K562 (cell line): ENCODE results near the gene DYNLT2. TPM values are rescaled to one million over a fixed set of nuclear protein-coding genes. Genes with fewer than 3 reads are reported as not detected.

Experiments used
- ADNP ChIP-seq: fragments of 200-800 bp; sonication (Bioruptor generic); IDR thresholded peaks from 2 replicates; pipeline ENCODE4 v1.6.1; 2016; ENCODE audit warnings: missing genetic modification characterization, missing compliant biosample characterization
- CBX5 ChIP-seq: IDR thresholded peaks from 2 replicates; pipeline ENCODE4 v1.6.1; 2014; ENCODE audit warnings: low read depth, borderline replicate concordance
- PKNOX1 ChIP-seq: fragments of 450-650 bp; IDR thresholded peaks from 2 replicates; pipeline ENCODE4 v1.6.1; 2016
- POLR2A ChIP-seq: fragments of 450-650 bp; conservative IDR thresholded peaks from 2 replicates; pipeline ENCODE4 v1.6.1; 2016
- TAL1 ChIP-seq: fragments of 450-650 bp; IDR thresholded peaks from 2 replicates; pipeline ENCODE4 v1.6.1; 2016; ENCODE audit warnings: mild to moderate bottlenecking
- TCF15 ChIP-seq: fragments of 250-450 bp; sonication (Bioruptor Pico); IDR thresholded peaks from 2 replicates; pipeline ENCODE4 v1.8.0; 2022; ENCODE audit warnings: moderate library complexity, mild to moderate bottlenecking, inconsistent platforms
- ZBTB11 ChIP-seq, 3 experiments: fragments of 200-800 bp in 1 of 3; fragments of 250-450 bp in 1 of 3; fragments of 450-650 bp in 1 of 3; sonication (Bioruptor Pico) in 1 of 3; sonication (Bioruptor generic) in 1 of 3; formaldehyde crosslinking in 1 of 3; IDR thresholded peaks; 2 replicates each; pipeline versions ENCODE4 v1.6.1 to v1.8.0; 2016 to 2022; ENCODE audit warnings: mild to moderate bottlenecking in 2 of 3, missing genetic modification characterization in 2 of 3, missing compliant biosample characterization in 1 of 3, moderate library complexity in 1 of 3
- polyA plus RNA-seq, 8 experiments: library from polyadenylated mRNA; depleted of rRNA in 4 of 8; stranded (reverse) in 5 of 8; unstranded in 3 of 8; fragments of >200 nt; fragmentation: Nextera tagmentation in 2 of 8; fragmentation: Illumina TruSeq in 1 of 8; extraction: Ambion mirVana in 2 of 8; extraction: Trizol in 1 of 8; gene quantifications; 2 replicates each; pipeline versions ENCODE4 v1.2.1 to v1.2.3, GENCODE V29; 2011 to 2014; ENCODE audit warnings: inconsistent platforms in 1 of 8, missing spikeins in 1 of 8
- total RNA-seq, 7 experiments: library from RNA; depleted of rRNA in 6 of 7; stranded (reverse); fragments of >200 nt in 6 of 7; fragmentation: Illumina TruSeq in 2 of 7; extraction: Trizol in 2 of 7; gene quantifications; 2 replicates each; pipeline versions ENCODE4 v1.2.1 to v1.2.3, GENCODE V29; 2011 to 2021; ENCODE audit warnings: low replicate concordance in 1 of 7
- TF ChIP-seq, protein P1 (sequence below): fragments of 200-600 bp; sonication (generic); IDR thresholded peaks from one replicate; pipeline ENCODE4 v1.6.1; 2012; ENCODE audit warnings: mild to moderate bottlenecking, low read depth, low read length, inconsistent platforms

DYNLT2 gene
- total and polyA plus RNA-seq, 9 of the 15 experiments (the other 6 are each of a cell fraction or from before 2014, with no cell fraction given) = 2.0 to 12.8 (median 6.3) TPM

DNA sequence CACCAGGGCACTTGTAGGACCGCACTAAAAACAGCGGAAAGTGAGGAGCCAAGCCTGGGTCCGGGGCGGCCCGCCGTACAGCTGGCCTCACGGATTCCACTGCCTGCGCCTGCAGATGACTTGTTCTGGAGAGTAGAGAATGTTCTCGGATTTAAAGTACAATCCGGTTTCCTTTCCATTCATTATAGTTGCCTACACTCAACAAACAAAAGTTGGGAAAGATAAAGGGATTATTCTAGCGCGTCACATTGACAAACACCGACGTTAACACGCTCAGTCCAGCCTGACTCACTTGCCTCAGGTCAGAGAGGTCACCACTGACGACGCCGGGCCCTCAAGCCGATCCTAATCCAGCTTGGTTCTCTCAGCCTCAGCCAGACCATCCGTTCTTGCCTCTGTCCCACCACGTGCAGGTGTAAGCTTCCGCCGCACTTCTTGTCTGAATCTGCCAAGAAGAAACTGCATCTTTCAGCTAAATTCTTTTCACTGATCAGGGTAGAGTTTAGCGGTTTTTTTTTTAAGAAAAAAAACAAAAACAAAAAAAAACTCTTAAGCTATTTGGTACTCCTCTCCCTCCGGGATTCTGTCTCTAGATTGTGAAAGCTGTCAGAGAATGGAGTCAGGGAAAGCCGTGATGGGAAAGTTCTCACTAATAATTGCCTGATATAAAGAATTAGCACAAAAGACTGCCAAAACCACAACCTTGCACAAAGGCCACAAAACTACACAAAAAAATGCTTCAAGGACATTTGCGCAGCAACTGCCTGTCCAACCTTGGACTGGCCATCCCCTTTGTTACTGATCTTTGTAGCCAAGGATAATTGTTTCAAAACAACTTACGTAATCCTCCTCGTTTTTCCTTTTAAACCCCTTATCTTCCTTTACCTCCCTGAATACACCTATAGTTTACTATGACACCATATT is 26.0 kb downstream of the DYNLT2 start (continued):
- no peak for TF ChIP-seq ADNP
- no peak for TF ChIP-seq CBX5
- no peak for TF ChIP-seq TCF15 (CRISPR knock-in tag)
- TF ChIP-seq, protein P1, sequence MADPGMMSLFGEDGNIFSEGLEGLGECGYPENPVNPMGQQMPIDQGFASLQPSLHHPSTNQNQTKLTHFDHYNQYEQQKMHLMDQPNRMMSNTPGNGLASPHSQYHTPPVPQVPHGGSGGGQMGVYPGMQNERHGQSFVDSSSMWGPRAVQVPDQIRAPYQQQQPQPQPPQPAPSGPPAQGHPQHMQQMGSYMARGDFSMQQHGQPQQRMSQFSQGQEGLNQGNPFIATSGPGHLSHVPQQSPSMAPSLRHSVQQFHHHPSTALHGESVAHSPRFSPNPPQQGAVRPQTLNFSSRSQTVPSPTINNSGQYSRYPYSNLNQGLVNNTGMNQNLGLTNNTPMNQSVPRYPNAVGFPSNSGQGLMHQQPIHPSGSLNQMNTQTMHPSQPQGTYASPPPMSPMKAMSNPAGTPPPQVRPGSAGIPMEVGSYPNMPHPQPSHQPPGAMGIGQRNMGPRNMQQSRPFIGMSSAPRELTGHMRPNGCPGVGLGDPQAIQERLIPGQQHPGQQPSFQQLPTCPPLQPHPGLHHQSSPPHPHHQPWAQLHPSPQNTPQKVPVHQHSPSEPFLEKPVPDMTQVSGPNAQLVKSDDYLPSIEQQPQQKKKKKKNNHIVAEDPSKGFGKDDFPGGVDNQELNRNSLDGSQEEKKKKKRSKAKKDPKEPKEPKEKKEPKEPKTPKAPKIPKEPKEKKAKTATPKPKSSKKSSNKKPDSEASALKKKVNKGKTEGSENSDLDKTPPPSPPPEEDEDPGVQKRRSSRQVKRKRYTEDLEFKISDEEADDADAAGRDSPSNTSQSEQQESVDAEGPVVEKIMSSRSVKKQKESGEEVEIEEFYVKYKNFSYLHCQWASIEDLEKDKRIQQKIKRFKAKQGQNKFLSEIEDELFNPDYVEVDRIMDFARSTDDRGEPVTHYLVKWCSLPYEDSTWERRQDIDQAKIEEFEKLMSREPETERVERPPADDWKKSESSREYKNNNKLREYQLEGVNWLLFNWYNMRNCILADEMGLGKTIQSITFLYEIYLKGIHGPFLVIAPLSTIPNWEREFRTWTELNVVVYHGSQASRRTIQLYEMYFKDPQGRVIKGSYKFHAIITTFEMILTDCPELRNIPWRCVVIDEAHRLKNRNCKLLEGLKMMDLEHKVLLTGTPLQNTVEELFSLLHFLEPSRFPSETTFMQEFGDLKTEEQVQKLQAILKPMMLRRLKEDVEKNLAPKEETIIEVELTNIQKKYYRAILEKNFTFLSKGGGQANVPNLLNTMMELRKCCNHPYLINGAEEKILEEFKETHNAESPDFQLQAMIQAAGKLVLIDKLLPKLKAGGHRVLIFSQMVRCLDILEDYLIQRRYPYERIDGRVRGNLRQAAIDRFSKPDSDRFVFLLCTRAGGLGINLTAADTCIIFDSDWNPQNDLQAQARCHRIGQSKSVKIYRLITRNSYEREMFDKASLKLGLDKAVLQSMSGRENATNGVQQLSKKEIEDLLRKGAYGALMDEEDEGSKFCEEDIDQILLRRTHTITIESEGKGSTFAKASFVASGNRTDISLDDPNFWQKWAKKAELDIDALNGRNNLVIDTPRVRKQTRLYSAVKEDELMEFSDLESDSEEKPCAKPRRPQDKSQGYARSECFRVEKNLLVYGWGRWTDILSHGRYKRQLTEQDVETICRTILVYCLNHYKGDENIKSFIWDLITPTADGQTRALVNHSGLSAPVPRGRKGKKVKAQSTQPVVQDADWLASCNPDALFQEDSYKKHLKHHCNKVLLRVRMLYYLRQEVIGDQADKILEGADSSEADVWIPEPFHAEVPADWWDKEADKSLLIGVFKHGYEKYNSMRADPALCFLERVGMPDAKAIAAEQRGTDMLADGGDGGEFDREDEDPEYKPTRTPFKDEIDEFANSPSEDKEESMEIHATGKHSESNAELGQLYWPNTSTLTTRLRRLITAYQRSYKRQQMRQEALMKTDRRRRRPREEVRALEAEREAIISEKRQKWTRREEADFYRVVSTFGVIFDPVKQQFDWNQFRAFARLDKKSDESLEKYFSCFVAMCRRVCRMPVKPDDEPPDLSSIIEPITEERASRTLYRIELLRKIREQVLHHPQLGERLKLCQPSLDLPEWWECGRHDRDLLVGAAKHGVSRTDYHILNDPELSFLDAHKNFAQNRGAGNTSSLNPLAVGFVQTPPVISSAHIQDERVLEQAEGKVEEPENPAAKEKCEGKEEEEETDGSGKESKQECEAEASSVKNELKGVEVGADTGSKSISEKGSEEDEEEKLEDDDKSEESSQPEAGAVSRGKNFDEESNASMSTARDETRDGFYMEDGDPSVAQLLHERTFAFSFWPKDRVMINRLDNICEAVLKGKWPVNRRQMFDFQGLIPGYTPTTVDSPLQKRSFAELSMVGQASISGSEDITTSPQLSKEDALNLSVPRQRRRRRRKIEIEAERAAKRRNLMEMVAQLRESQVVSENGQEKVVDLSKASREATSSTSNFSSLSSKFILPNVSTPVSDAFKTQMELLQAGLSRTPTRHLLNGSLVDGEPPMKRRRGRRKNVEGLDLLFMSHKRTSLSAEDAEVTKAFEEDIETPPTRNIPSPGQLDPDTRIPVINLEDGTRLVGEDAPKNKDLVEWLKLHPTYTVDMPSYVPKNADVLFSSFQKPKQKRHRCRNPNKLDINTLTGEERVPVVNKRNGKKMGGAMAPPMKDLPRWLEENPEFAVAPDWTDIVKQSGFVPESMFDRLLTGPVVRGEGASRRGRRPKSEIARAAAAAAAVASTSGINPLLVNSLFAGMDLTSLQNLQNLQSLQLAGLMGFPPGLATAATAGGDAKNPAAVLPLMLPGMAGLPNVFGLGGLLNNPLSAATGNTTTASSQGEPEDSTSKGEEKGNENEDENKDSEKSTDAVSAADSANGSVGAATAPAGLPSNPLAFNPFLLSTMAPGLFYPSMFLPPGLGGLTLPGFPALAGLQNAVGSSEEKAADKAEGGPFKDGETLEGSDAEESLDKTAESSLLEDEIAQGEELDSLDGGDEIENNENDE = no peak
- peak; percentile 59; the same call in 1 of the 2 replicates for TF ChIP-seq PKNOX1
- TF ChIP-seq POLR2A = peak; percentile 71
- no peak for TF ChIP-seq ZBTB11 (CRISPR knock-in tag; IDR thresholded peaks at IDR 0.05)
- peak; percentile 11; the same call in 1 of the 2 replicates for TF ChIP-seq TAL1
